ENCODE data around the gene FJX1.

The FJX1 gene

GRCh38 chr11:35615921-35616900, 2.0 kb upstream of the FJX1 start:
- peak; percentile 53 for TF ChIP-seq CTCF (IDR thresholded peaks at IDR 0.05; ENCODE audit: extremely low read depth, missing control alignments)
- peak; percentile 75 for DNase-seq (ENCODE audit: low spot score)

GRCh38 chr11:35617316-35617686, 959 bp upstream of the FJX1 start:
- TF ChIP-seq CTCF (IDR thresholded peaks at IDR 0.05; ENCODE audit: extremely low read depth, missing control alignments): no peak
- no peak for DNase-seq (ENCODE audit: low spot score)

- DNase-seq (ENCODE audit: low spot score): peak; percentile 79
- TF ChIP-seq CTCF (IDR thresholded peaks at IDR 0.05; ENCODE audit: extremely low read depth, missing control alignments): no peak
These were observed 346 bp downstream of the FJX1 start for GRCh38 chr11:35618497-35619115.

- no peak for TF ChIP-seq CTCF (IDR thresholded peaks at IDR 0.05; ENCODE audit: extremely low read depth, missing control alignments)
- DNase-seq (ENCODE audit: low spot score): peak; percentile 66
These were observed 1.0 kb downstream of the FJX1 start for GRCh38 chr11:35619116-35619854.

GRCh38 chr11:35619855-35620640, 1.8 kb downstream of the FJX1 start:
- TF ChIP-seq CTCF (IDR thresholded peaks at IDR 0.05; ENCODE audit: extremely low read depth, missing control alignments): no peak
- peak; percentile 29 for DNase-seq (ENCODE audit: low spot score)

- no peak for DNase-seq (ENCODE audit: low spot score)
- TF ChIP-seq CTCF (IDR thresholded peaks at IDR 0.05; ENCODE audit: extremely low read depth, missing control alignments): no peak
These were observed 2.5 kb downstream of the FJX1 start for GRCh38 chr11:35620795-35621194.
